ENCODE results near the gene PTPRK.

The PTPRK gene

GRCh38 chr6:128240024-128240428 lies 280.4 kb downstream of the PTPRK start:
- TF ChIP-seq CTCF (IDR thresholded peaks at IDR 0.05; ENCODE audit: insufficient read depth, low read length, poor library complexity, severe bottlenecking) = no peak
- H3K27me3 ChIP-seq (replicated peaks; ENCODE audit: control insufficient read depth, insufficient read depth, low read length) = no peaks in the 10 kb centered on the region
- peak; percentile 35 for DNase-seq (ENCODE audit: extremely low read depth, insufficient read length)
- no peaks in the 10 kb centered on the region for H3K36me3 ChIP-seq (ENCODE audit: control insufficient read depth, insufficient read depth, low read length)
- no peak overlapping the region for H3K4me3 ChIP-seq (replicated peaks; ENCODE audit: low read depth, low read length)

GRCh38 chr6:128239146-128239545 lies 281.3 kb downstream of the PTPRK start:
- H3K27me3 ChIP-seq (replicated peaks; ENCODE audit: control insufficient read depth, insufficient read depth, low read length) = no peaks in the 10 kb centered on the region
- no peaks in the 10 kb centered on the region for H3K36me3 ChIP-seq (ENCODE audit: control insufficient read depth, insufficient read depth, low read length)
- H3K4me3 ChIP-seq (replicated peaks; ENCODE audit: low read depth, low read length) = no peak overlapping the region
- DNase-seq (ENCODE audit: extremely low read depth, insufficient read length) = no peak
- TF ChIP-seq CTCF (IDR thresholded peaks at IDR 0.05; ENCODE audit: insufficient read depth, low read length, poor library complexity, severe bottlenecking) = no peak

GRCh38 chr6:128238225-128238624 lies 282.2 kb downstream of the PTPRK start:
- TF ChIP-seq CTCF (IDR thresholded peaks at IDR 0.05; ENCODE audit: insufficient read depth, low read length, poor library complexity, severe bottlenecking) = no peak
- no peaks in the 10 kb centered on the region for H3K36me3 ChIP-seq (ENCODE audit: control insufficient read depth, insufficient read depth, low read length)
- no peak overlapping the region for H3K4me3 ChIP-seq (replicated peaks; ENCODE audit: low read depth, low read length)
- DNase-seq (ENCODE audit: extremely low read depth, insufficient read length) = no peak
- no peaks in the 10 kb centered on the region for H3K27me3 ChIP-seq (replicated peaks; ENCODE audit: control insufficient read depth, insufficient read depth, low read length)

GRCh38 chr6:128235556-128235955 lies 284.8 kb downstream of the PTPRK start:
- Histone ChIP-seq H3K4me3 (replicated peaks; ENCODE audit: low read depth, low read length) (no peak overlapping the region), H3K27me3 (replicated peaks; ENCODE audit: control insufficient read depth, insufficient read depth, low read length) (no peaks in the 10 kb centered on the region), H3K36me3 (ENCODE audit: control insufficient read depth, insufficient read depth, low read length) (no peaks in the 10 kb centered on the region)
- no peak for TF ChIP-seq CTCF (IDR thresholded peaks at IDR 0.05; ENCODE audit: insufficient read depth, low read length, poor library complexity, severe bottlenecking)
- no peak for DNase-seq (ENCODE audit: extremely low read depth, insufficient read length)

- DNase-seq (ENCODE audit: extremely low read depth, insufficient read length) = no peak
- no peaks in the 10 kb centered on the region for H3K27me3 ChIP-seq (replicated peaks; ENCODE audit: control insufficient read depth, insufficient read depth, low read length)
- H3K36me3 ChIP-seq (ENCODE audit: control insufficient read depth, insufficient read depth, low read length) = no peaks in the 10 kb centered on the region
- TF ChIP-seq CTCF (IDR thresholded peaks at IDR 0.05; ENCODE audit: insufficient read depth, low read length, poor library complexity, severe bottlenecking) = no peak
- no peak overlapping the region for H3K4me3 ChIP-seq (replicated peaks; ENCODE audit: low read depth, low read length)
These were observed 286.9 kb downstream of the PTPRK start for GRCh38 chr6:128233531-128233930.

GRCh38 chr6:128230267-128230989 lies 290.0 kb downstream of the PTPRK start:
- TF ChIP-seq CTCF (IDR thresholded peaks at IDR 0.05; ENCODE audit: insufficient read depth, low read length, poor library complexity, severe bottlenecking) = no peak
- Histone ChIP-seq H3K27me3 (replicated peaks; ENCODE audit: control insufficient read depth, insufficient read depth, low read length) (no peaks in the 10 kb centered on the region), H3K4me3 (replicated peaks; ENCODE audit: low read depth, low read length) (no peak overlapping the region), H3K36me3 (ENCODE audit: control insufficient read depth, insufficient read depth, low read length) (no peaks in the 10 kb centered on the region)
- DNase-seq (ENCODE audit: extremely low read depth, insufficient read length) = no peak
